GM18517 (cell line): ENCODE data around the gene AUTS2.

Source experiments
- ATAC-seq: cut with Tn5 transposase; IDR thresholded peaks from one replicate; pipeline ENCODE4 v1.9.1; 2021; ENCODE audit warnings: mild to moderate bottlenecking, moderate library complexity; ENCODE audit not compliant: unreplicated experiment

Gene AUTS2

DNA sequence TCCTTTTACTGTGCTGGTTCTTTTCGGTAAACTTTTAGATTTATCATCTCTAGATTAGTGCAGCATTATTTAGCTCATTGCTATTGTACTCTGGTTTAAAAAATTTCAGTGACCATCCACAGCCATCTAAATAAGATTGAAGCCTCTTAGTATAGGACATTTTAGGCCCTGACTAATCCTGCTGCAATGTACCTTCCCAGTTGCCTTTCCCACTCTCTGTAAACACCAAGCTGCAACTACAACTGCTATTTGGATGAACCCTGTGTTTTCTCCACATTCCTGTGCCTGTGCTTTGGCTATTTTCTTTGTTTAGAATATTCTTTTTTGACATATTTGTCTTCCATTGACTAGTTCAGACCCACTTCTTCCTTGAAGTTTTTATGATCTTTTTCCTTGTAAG, 314.6 kb downstream of the AUTS2 start:
- ATAC-seq, result no peak

DNA sequence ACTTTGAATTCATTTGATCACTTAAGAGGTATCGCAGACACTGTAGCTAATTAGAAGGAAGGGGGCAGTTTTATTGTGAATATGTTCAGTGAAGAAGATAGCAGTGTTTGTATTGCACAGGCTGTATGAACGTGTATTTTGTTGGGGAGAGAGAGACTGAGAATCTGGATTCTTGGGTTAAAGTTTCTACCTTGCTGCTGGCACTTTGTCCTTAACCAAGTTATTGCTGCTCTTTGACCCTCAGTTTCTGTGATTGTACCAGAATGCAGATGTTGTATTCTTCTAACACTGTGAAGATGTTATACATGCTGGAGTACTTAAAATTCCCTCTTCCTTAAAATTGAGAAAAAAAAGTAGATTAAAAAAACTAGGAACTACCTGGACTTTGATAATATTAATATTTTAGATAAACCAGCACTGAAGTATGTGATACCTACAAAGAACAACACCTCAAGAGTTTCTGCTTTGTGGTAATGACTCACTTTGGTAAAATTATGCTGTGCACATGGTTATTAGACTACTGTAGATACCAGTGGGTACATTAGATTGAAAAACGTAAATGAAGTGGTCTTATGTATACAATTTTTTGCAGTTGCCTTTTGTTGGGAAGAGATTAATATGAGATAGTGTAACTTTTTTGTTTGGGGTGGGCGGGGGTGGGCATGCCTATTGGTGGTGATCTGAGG, 321.3 kb downstream of the AUTS2 start:
- no peak for ATAC-seq

DNA sequence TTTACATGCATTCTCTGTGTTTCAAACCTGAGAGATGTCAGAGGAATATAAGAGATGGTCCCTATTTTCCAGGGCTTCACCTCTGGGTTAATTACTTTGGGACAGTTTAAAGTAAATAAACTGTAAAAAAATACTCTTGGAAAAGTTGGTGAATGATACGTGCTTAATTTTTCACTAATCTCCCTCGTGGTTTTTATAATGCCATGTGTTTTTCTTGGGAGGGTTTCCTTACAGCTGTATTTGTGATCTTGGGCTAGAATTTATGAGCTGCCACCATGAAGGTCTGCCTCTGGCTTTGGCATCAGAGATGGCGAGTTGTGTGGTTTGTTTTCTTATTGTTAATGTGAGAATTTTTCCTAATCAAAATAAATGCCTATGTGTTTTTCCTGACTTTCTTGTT, 322.5 kb downstream of the AUTS2 start:
- ATAC-seq, result no peak

DNA sequence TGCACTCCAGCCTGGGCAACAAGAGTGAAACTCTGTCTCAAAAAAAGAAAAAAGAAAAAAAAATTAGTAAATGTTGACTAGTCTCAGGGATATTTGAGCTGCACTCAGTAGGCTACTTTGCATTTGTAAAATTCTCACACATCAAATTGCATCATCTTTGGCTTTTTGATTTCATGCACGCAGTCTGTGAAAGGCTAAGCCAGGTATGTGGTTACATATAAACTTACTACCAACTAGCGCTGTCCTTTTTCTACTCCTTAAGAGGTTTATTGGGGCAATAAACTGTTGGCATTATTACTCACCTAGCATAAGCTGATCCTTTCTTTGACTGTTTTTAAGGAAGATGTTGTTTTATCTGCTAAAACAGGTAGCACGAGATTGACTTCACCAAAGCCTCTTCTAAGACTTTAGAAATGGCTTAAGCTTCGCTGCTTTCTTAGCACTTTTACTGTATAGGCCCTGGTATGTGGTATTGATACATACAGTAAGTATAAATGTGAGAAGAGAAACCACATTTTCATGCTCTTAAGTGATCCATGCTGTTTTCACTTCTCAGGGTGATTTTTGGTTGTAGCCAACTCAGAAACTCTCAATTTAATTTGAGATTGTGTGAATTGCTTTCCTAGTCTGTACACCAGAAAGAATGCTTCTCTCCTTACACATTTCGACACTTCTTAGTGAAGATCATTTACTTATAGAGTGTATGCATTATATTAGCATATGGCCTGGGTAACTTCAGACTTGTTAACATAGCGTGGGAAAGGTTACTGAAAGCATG, 323.9 kb downstream of the AUTS2 start:
- no peak for ATAC-seq

DNA sequence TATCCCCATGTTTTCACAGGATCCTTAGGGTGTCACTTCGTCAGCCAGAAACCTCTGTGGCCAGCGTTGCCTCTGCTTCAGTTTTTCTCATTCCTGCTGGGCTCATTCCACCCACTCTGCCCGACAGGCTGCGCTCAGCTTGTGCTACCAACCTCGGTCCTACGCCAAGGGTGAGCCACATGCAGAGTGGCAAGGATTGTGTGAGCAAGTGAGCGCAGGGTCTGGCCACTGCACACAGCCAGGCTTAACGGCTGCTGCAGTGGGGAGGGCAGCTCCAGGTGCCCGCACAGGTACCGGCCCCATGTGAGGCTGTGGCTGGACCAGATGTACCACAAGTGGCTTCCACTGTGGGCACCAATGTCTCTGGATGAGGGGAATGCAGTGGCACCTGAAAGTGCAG, 329.2 kb downstream of the AUTS2 start:
- ATAC-seq, result no peak

DNA sequence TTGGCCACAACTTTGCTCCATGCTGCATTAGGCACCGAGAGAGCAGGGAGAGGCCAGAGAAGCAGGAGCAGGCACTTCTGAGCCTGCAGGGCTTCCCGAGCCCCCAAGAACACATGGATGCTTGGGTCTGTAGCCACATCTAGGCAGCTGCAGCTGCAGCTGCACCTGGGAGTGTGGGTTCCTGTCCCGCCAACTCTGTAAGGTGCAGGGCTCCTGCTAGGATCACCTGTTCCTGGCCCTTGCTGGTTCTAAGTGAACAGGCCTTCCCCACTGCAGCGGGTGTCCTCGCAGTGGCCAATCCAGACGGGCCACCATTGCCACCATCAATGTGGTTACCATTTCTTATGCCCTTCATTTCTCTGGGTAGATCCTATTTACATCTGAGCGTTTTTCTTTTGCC, 330.3 kb downstream of the AUTS2 start:
- no peak for ATAC-seq

DNA sequence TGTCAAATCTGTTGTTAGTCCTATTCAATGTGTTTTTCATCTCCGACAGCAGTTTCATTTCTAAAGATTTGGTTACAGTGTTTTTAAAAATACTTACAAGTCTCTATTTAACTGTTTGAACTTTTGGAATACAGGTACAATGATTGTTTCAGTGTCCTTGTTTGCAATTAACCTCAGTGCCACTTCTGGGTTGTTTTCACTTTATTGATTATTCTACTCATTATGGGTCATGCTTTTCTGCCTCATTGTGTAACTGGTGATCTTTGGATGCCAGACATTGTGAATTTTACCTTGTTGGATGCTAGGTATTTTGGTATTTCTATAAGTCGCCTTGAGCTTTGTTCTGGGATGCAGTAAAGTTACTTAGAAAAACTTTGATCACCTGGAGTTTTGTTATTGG, 331.3 kb downstream of the AUTS2 start:
- ATAC-seq, result no peak

DNA sequence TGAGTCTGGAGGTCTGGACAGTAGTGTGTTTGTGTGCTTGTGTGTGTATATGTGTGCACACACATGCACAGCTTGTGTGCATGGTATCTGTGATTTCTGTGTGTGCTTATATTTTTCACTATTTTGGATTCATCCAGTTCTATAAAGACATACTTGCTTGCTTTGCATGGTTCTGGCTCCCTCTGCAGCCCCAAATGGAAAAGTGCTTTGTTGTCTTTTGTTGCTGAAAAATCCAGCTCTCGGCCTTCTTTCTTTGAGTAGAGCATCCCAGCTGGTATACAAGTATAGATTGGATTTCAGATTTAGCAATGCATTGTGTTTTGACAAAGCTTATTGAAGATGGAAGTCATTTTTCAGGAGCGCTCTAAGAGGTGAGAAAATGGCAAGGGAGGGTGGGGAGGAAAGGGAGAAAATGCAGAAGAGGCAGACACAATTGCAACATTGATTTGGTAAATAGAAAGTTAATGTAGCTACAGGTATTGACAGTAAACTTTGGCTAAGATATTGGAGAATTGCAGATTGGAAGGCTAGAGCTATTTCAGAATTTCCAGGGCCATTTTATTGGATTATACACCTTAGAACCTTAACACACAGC, 333.9 kb downstream of the AUTS2 start:
- ATAC-seq, result no peak

DNA sequence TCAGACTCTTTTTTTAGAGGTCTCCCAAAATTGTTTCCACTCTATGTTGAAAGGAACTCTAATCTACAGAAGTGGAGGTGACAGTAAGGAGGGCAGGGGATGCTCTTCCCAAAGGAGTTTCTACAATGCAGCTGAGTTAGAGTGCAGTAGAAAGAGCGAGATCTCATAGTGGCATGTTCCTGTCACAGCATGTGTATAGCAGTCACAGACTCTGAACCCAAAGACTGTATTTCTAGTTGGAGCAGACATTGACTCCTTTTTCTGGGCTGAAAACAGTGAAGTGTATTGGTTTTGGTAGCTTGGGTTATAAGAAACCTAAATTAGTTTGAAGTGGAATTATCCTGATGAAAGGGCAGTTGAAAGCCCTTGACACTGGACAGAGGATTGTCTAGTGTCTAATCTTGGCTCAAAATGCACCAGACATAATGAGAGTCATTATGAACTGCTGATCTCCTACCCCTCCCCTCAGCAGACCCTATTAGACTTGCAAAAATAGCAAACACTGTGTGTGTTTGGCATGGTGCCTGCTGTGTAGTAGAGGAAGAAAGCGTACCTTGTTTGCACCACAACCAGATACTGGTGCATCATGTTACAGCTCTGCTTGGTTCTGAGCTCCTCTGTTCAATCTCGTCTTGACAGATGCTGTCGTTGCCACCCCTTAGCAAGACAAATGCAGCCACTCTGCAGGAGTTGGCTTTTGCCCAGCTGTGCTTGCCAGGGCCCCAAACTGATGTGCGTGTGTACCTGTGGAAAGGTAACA, 336.0 kb downstream of the AUTS2 start:
- ATAC-seq, result no peak

DNA sequence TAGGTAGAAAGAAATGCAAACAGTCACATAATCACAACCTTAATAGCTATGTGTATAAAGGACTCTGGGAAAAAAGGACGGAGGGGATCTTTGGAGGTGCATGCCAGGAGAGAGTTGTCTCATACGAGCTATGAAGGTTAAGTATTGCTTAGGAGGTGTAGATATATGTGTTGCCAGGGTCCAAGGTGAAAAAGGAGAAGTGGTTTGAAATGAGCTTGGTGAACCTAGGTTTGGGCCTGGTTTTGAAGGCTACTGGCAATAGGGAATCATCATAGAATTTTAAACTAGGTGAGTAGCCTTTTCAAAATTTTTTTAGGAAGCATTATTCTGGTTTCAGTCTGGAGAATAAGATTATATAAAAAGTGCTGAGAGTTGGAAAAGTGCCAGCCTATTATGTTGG, 336.8 kb downstream of the AUTS2 start:
- no peak for ATAC-seq

DNA sequence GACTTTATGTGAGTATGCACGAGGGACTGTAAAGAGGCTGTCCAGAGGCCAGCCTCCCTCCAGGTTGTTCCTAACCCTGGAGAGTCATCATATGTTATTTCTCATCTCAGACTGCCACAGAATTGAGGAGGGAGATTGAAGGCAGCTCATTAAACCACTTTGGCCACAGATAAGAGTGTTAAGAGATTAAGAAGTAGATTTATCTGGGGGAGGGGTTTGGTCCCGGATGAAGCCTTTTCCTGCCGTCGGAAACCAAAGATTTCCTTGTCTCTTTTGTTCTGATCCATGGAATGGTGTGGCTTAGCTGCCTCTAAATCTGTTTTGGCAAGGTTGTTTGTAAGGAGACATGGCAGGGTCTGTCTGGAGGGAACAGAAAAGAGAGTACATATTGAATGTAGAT, 338.8 kb downstream of the AUTS2 start:
- no peak for ATAC-seq

DNA sequence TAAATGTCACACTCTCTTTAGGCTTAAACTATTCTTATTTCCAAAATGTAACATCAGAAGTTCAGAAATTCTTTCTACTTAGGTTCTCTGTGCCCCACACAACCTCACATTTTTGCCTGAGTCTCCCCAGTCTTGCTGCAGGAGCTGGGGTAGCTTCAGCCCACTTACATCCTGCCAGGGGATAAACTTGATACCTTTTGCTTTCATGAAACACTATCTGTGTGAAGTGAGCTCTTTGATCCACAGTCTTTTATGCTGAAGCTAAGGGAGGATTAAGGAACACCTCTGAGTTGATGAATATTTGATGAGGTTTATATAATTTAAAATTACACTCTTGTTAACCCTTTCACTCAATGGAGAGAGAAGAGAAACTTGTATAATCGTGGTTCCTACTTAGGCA, 341.0 kb downstream of the AUTS2 start:
- ATAC-seq, result no peak

DNA sequence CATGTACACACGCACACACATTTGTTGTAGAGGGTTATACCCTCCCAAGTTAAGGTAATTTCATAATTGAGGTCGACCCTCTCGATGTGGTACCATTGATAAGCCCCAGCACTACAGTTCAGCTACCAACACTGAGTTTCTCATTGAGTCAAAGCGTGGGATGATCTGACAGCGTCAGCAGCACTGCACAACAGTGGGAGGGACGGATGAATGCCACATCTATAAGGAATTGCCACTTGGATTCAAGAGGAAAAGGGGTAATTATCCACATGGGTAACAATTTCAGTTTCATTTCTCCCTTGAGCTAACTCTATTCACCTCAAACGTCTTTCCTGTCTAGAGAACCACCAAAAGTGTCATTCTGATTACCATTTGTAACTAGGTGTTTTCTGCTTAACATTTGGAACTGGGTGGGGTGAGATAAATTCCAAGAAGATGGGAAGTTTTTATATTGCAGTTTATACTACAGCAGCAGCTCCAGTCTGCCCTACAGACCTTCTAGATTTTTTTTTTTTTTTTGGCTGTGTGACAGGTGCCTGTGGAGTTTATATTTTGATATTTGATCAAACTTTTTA, 342.9 kb downstream of the AUTS2 start:
- no peak for ATAC-seq

DNA sequence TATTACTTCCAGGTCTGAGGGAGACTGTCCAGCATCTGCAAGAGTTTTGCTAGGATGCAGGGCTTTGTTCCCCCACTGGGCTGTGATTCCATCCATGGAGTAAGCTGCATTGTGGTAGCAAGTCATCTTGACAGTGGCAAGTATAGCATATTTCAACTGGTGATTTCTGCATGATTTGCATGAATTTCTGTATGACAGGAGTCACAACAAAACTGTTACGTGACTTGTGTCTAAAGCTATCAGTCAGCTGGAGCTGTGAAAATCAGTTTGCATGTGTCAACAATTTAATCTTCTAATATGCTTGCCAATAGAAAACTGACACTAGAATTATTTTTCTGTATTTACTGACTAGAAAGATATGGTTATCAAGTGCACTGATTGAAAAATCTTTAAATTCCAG, 344.3 kb downstream of the AUTS2 start:
- no peak for ATAC-seq

DNA sequence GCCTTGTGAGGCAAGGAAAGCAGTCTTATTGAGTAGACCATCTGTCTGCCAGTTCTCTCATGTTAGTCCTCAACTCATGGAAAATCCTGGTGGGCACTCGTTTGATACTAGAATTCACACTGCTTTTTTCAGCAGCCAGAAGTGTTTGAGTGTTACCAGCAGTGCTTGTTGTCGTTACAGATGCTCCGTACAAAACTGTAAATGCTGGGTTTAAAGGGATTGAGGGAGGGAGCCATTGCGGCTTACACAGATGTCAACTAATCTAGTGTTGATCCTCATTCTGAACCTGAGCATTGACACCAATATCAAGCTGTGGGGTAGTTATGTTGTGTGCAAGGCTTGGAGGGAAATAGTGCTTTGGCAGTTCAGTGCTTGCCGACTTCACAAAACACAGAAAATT, 348.6 kb downstream of the AUTS2 start:
- ATAC-seq, result no peak

DNA sequence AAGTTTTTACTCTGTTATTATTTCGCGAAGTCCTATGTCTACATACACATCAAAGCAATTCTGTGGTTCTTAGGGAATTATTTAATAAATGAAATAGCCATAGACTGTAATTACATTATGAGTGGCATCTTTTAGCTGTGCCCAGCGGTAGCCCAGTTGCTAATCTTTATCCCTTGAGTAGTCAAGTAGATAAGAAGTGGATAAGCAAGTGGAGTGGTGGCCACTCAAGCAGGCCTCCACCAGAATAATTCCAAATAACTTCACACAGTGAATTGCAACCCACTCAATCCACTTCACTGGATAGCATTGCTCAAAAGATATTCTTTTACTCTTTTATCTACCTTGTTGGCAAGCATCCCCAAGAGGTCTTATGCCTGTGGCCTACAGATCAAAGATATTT, 349.7 kb downstream of the AUTS2 start:
- ATAC-seq, result no peak

DNA sequence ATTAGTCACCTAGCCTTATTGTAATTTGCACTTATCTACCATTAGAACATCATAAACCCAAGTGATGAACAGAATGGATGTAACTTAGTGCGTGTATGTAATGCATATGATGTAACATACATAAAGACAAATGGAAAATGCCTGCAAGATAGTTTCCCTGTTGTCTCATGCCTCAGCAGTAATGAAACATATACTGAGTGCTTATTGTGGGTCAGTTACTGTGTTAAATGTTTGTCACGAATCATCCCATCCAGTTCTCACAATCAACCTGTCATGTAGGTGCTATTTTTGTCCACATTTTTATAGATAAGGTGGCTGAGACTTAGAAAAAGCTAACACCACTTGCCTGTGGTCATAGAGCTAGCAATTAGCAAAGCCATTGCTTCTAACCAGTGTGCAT, 350.8 kb downstream of the AUTS2 start:
- ATAC-seq, result no peak

DNA sequence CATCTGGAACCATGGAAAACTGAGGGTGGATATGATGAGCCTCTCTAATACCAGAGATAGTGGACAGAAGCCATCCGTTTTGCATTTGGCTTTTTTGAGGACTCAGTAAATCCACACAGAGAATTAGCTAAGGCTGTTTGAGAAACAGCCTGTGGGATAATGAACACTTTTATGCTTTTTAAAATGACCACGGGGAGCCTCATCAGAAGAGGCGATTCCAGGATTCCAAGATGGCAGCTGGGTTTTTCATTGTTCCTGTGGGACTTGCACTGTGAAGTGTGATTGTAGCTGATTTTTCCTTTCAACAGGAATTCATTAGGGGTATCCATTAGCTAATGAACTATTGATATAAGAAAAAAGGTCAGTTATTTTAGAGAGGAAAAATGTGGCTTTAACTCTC, 353.2 kb downstream of the AUTS2 start:
- ATAC-seq, result no peak

DNA sequence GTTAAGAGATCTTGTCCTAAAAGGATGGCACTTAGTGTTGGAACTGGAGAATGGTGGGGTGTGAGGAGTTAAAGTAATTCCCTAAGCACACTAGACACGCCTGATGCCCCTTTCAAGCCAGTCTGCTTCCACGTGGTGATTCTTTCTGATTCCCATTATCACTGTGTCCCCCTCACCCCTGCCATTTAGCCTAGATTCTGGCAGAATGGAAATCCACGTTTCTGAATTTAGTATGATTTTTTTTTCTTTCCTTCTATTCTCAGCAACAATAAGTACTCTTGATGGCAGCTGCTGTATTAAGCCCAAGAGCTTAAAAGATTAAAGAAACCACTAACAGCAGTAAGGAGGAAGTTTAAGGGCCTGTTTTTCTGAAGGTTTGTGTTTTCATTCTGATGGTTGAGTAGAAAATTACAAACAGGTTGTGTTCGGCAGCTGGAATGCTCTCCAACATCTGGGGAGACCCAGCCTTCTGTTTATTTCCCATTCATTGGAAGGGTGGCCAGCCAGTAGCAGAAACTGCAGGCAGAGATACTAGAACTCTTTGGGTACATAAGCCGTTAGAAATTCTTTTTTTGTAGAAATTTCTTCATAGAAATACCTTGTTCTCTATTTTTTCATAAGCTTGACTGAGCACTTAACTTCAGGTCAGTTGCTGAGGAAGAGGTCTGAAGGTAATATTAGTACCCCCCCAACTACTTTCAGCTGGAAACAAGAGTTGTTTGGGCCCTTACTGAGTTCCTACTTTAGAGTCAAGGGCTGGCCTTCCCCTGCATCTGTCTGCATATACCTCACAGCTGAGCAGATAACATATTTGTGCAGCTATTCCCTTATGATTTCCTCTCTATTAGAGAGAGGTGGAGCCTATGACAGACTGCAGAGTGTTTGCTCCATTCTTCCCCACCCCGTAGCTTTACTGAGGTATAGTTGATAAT, 355.1 kb downstream of the AUTS2 start:
- no peak for ATAC-seq

DNA sequence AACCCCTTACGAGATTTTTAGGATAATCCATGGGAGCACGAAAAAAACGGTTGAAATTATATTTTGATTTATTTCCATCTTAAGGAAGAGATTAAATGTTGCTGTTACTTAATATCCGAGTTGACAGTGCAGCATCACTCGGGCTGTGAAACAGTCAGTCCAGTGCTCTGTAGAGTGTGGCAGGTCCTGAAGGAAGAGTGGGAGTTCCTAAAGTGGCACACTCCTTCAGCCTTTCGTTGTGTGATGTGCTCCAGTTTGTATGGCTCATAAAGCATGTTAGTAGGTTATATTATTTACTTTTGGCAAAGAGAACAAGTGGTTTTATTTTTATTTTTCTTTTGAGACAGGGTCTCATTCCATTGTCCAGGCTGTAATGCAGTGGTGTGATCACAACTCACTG, 358.3 kb downstream of the AUTS2 start:
- ATAC-seq, result no peak
